ENCODE data around the gene KCNIP4. TPM values are rescaled to one million over a fixed set of nuclear protein-coding genes. Genes with fewer than 3 reads are reported as not detected.

Gene KCNIP4
- total and polyA plus RNA-seq, 12 donors = 0.44 to 4.1 (median 1.6) TPM

DNA sequence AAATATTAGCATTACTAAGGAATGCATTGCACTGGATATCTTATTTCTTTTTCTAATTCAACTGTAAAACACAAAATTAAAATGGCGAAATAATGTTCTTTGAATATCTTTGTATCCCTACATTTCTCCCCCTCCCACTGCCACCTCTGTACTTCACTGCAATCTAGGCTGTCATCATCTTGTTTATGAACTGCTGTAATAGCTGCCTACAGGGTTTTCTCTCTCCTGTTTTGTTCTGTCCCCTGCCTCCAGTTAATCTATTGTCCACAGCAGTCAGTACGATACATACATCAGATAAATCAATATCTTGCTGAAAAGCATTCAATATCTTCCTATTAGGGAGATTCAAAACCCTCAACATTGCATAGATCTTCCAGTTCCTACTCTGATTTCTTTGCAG, 528.4 kb downstream of the KCNIP4 start:
- H3K4me3 ChIP-seq = no peak overlapping the region
- 49 to 65% (median 60%) methylated on average over 2 of the region's 2 CpGs for WGBS, 4 donors
- TF ChIP-seq POLR2A (IDR thresholded peaks at IDR 0.05) = no peak
- TF ChIP-seq, protein P1, sequence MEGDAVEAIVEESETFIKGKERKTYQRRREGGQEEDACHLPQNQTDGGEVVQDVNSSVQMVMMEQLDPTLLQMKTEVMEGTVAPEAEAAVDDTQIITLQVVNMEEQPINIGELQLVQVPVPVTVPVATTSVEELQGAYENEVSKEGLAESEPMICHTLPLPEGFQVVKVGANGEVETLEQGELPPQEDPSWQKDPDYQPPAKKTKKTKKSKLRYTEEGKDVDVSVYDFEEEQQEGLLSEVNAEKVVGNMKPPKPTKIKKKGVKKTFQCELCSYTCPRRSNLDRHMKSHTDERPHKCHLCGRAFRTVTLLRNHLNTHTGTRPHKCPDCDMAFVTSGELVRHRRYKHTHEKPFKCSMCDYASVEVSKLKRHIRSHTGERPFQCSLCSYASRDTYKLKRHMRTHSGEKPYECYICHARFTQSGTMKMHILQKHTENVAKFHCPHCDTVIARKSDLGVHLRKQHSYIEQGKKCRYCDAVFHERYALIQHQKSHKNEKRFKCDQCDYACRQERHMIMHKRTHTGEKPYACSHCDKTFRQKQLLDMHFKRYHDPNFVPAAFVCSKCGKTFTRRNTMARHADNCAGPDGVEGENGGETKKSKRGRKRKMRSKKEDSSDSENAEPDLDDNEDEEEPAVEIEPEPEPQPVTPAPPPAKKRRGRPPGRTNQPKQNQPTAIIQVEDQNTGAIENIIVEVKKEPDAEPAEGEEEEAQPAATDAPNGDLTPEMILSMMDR (IDR thresholded peaks at IDR 0.05) = no peak
- H3K4me1 ChIP-seq (replicated peaks in 1 of 2) = no peaks in the 10 kb centered on the region
- no peak overlapping the region for H3K27ac ChIP-seq
- no peak for DNase-seq
- H3K9me3 ChIP-seq (replicated peaks in 1 of 3) = no peaks in the 10 kb centered on the region
- intact Hi-C loops (cut with DNase I) = no loop called here
- no peaks in the 10 kb centered on the region for H3K27me3 ChIP-seq
- no peaks in the 10 kb centered on the region for H3K36me3 ChIP-seq (replicated peaks in 1 of 2)

DNA sequence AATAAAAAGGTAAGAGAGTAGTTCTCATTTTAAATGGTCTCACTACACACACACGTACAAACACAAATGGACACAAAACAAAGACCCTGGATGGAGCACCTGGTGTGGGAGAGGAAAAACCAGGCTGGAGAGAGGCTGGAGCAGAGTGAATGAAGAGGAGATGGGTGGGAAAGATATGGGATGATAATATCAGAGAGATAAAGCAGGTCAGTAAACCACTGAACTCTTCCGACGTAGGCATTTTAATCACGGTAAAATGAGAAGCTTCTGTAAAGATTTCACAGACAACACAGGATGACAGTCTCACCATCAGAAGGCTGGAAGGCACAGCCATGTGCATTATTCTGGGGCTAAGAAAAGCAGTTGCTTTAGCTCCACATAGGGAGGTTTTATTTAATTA, 532.8 kb downstream of the KCNIP4 start:
- Histone ChIP-seq H3K4me1 (replicated peaks in 1 of 2) (no peaks in the 10 kb centered on the region), H3K36me3 (replicated peaks in 1 of 2) (no peaks in the 10 kb centered on the region), H3K9me3 (replicated peaks in 1 of 3) (no peaks in the 10 kb centered on the region), H3K27me3 (no peaks in the 10 kb centered on the region), H3K27ac (no peak overlapping the region), H3K4me3 (no peak overlapping the region)
- no peak for DNase-seq
- intact Hi-C loops (cut with DNase I) = no loop called here
- 71 to 77% (median 71%) methylated on average over 4 of the region's 4 CpGs for WGBS, 4 donors
- TF ChIP-seq, protein P1 (IDR thresholded peaks at IDR 0.05) = no peak
- no peak for TF ChIP-seq POLR2A (IDR thresholded peaks at IDR 0.05)

DNA sequence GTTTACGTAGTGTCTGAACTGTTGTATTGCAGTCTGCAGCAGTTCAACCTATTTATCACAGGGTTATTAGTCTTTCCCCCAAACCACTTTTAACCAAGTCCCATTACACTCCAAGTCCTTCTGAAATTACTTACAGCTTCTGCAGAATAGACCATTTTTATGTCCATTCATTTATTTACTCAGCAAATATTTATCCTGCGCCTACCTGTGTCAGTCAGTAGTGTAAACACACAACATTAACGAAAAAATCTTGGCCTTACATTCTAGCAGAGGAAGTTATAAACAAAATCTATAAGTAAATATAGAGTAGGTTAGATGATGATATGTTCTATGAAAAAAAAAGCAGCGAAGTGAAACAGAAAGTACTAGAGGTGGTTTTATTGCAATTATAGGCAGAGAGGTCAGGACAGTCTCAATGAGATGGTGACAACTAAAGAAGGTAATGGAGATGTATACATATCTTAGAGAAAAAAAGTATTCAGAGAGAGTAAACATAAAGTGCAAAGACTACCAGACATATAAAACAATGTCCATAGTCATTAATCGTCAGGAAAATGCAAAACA, 534.7 kb downstream of the KCNIP4 start:
- Histone ChIP-seq H3K4me3 (no peak overlapping the region), H3K9me3 (replicated peaks in 1 of 3) (no peaks in the 10 kb centered on the region), H3K36me3 (replicated peaks in 1 of 2) (no peaks in the 10 kb centered on the region), H3K27ac (no peak overlapping the region), H3K4me1 (replicated peaks in 1 of 2) (no peaks in the 10 kb centered on the region), H3K27me3 (no peaks in the 10 kb centered on the region)
- WGBS, 4 donors = 72 to 77% (median 75%) methylated on average over 5 of the region's 5 CpGs
- intact Hi-C loops (cut with DNase I) = no loop called here
- no peak for DNase-seq
- TF ChIP-seq, protein P1 (IDR thresholded peaks at IDR 0.05) = no peak
- no peak for TF ChIP-seq POLR2A (IDR thresholded peaks at IDR 0.05)

DNA sequence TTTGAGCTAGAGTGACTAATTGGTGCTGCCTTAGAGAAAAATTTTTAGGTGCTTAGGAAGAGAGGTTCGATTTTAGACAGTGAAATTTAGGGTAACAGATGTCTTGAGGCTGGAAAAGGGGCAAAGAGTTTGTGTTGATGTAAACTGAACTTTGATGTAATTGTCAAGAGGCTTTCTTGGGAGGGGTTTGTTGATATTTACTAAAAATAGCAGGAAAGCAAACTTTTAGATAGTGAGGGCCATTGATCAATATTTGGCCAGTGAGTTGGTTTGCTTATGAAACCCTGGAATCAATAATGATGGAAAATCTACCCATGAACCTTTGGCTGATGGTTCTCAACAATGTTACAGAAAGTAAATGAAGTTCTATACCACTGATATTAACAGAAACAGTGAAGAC, 537.5 kb downstream of the KCNIP4 start:
- Histone ChIP-seq H3K27me3 (no peaks in the 10 kb centered on the region), H3K27ac (no peak overlapping the region), H3K4me1 (replicated peaks in 1 of 2) (no peaks in the 10 kb centered on the region), H3K9me3 (replicated peaks in 1 of 3) (no peaks in the 10 kb centered on the region), H3K4me3 (no peak overlapping the region), H3K36me3 (replicated peaks in 1 of 2) (no peaks in the 10 kb centered on the region)
- TF ChIP-seq, protein P1 (IDR thresholded peaks at IDR 0.05) = no peak
- 16 to 23% (median 22%) methylated on average over 1 of the region's 1 CpG for WGBS, 4 donors
- no peak for DNase-seq
- intact Hi-C loops (cut with DNase I) = no loop called here
